SK-MEL-5 (cell line): Measurements from ENCODE around the gene TMEFF2. TPM values are rescaled to one million over a fixed set of nuclear protein-coding genes. Genes with fewer than 3 reads are reported as not detected.

ENCODE experiments used
- DNase-seq: peaks from one replicate; pipeline ENCODE4 v3.0.0-alpha.2; 2016; ENCODE audit warnings: low read depth, low spot score
- in situ Hi-C: cut with HindIII; loops from 2 replicates; pipeline ENCODE4 v1.10.0; 2016; ENCODE audit warnings: low sequenced_read_pairs, high pct_unique_total_duplicates, low pct_unique_long_range_greater_than_20kb
- total RNA-seq: library from RNA; depleted of rRNA; stranded (reverse); fragments of >200 nt; shearing (Covaris generic); gene quantifications from 2 replicates; pipeline ENCODE4 v1.2.3, GENCODE V29; 2014

TMEFF2 gene
- total RNA-seq, 1 experiment from 2014 or later, result 0.03 TPM

DNA sequence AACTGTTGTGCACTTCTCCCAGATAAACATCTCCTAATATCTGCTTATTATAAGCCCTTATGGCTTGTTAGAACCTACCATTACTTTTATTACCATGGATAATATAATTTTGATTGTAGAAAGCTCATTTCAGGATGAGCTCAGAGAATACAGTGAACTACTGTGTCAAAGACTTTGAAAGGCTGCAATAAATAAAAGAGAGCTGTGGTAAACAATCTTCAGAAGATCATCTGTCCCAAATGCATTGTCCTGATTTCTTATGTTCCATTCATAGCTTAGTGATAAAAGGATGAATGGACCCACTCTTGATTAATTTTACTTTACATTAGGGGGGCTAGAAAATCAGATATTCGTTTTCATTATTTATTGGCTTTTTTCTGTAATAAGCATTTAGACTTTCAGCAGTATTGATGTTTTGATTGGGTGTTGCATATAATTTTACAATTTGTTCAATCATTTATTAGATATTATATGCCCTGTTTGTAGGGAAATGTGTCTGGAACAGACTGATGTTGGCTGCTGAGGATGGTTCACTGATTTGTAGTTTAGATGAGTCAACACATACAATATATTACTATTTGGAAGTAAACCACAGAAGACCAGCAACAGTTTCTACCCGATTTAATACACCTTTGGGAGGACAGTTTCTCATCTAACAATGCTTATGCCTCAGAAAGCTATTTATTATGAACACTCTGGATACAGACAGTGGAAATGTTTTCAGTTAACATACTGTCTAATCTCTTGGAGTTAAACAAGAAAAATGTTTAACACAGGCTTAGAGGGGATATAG lies 147.2 kb downstream of the TMEFF2 start:
- in situ Hi-C loops, result no loop called here
- no peak for DNase-seq

DNA sequence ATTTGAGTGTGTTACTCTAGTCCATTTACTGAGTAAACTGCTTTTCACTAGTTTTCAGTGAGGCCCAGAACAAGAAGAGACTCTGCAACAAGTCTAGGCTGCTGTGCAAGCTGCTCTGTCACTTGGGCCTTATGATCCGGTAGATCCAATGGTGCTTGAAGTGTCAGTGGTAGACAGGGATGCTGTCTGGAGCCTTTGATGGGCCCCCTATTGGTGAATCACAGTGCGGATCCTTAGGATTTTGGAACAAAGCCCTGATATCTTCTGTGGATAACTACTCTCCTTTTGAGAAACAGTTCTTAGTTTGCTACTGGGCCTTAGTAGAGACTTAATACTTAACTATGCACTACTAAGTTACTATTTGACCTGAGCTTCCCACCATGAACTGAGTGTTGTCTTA lies 150.2 kb downstream of the TMEFF2 start:
- DNase-seq, result no peak
- in situ Hi-C loops, result no loop called here

DNA sequence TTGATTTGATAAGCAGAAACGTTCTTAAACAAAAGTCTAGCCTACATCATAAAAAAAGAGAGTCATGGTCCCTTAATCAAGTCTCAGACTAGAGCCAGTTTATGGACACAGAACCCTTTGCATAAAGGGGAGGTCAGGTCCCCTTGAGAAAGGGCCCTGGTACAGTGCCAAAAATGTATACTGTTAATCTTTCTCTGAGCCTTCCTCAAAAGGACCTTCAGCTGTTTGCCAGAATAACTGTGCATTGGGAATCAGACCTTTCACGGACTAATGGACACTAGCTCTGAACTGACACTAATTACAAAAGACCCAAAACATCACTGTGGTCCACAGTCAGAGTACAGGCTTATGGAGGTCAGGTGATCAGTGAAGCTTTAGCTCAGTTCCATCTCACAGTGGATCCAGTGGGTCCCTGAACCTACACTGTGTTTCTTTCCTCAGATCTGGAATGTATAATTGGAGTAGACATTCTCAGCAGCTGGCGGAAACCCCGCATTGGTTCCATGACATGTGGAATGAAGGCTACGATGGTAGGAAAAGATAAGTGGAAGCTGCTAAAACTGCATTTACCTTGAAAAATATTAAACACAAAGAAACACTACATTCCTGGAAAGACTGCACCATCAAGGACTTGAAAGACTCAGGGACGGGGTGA lies 151.4 kb downstream of the TMEFF2 start:
- in situ Hi-C loops, result no loop called here

DNA sequence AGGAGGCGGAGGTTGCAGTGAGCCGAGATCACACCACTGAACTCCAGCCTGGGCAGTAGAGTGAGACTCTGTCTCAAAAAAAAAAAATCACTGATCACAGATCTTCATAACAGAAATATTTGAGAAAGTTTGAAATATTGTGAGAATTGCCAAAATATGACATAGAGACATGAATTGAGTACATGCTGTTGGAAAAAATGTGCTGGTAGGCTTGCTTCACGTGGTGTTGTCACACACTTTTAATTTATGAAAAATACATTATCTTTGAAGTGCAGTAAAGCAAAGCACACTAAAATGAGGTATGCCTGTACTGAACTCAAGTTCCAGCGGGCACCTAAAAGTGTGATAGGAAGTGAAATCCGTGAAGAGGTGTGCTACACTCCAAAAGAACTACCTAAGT lies 152.6 kb downstream of the TMEFF2 start:
- in situ Hi-C loops, result no loop called here
- no peak for DNase-seq

More for the DNA sequence above, 151.4 kb downstream of the TMEFF2 start:
- no peak for DNase-seq

DNA sequence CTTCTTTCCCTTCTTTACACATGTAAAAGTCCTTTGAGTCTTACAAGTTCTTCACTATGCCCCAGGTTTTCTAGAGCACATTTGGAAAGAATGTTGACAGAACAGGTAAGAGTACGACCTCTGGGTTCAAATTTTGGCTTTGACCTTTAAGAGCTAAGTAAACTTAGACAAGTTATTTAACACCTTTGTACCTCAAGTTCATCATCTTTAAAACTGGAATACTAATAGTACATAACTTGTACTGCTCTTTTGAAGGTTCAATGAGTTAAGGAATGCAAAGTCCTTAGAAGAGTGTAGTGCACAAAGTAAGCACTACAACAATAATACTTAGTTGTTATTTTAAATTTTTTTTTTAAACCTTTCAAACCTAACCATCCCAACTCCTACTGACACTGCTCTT lies 156.6 kb downstream of the TMEFF2 start:
- in situ Hi-C loops, result no loop called here

DNA sequence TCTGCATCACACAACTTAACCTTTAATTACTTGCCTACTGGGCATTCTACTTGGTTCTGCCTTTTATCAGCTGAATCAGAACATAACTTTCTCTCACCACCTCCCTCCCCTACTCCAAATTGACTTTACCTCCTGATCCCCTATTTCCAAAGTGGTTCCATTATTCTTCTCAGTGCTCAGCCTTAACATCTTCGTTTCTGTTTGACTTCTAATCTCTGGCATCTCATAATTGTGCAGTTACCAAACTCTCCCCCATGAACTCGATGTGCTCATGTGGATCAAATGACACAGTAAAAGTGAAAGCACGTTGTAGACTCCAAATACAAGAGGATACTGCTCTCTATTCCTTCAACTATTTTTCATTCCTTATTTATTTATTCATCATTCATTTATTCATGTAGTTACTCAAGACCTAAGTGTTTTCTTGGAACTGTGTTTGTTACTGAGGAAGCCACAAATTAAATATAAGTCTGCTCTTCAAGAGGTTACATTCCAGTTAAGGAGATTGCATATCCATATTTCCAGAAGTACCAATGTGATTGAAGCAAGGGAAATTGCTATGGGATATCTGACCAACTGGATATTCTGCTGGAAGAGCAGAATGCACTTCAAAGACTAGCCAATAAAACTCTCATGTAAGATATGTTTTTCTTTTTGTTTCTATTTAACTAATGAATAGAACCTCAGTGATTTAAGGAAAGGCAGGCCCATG lies 158.8 kb downstream of the TMEFF2 start:
- in situ Hi-C loops, result no loop called here
- DNase-seq, result no peak

More for the DNA sequence above, 156.6 kb downstream of the TMEFF2 start:
- no peak for DNase-seq

DNA sequence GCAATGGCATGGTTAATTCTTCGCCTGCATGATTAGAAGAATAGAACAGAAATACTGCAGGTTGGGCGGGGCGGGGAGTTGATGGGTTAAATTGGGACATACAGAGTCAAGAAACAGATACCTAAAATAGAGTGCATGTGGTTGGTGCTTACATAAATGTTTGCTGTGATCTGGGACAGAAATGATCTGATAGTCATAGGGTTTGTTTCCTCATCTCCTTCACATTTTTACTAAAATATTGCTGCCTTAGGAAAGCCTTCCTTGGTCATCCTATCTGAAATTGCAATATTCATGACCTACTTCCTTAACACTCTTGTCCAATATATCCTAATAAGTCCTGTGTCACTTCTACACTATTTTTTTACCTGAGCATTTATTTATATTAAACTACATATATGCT lies 163.9 kb downstream of the TMEFF2 start:
- DNase-seq, result no peak
- in situ Hi-C loops, result no loop called here

DNA sequence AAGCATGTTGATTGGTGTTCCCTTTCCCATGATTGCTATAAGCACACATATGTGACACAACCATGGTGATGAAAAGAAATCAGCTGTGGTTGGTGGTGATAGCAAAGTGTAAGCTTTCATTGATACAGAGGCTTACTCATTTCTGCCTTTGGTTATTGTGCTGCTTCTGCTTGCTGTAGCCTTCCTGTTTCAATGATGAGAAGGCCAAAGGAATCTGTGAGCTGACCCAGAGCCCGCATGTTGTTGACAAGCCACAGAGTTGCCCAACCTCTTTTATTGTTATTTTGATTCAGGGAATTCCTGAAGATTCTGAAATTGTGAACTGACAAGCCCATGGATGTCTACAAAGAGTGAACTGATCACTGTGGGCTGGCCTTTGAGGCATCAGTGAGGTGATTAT lies 164.4 kb downstream of the TMEFF2 start:
- no peak for DNase-seq
- in situ Hi-C loops, result no loop called here

DNA sequence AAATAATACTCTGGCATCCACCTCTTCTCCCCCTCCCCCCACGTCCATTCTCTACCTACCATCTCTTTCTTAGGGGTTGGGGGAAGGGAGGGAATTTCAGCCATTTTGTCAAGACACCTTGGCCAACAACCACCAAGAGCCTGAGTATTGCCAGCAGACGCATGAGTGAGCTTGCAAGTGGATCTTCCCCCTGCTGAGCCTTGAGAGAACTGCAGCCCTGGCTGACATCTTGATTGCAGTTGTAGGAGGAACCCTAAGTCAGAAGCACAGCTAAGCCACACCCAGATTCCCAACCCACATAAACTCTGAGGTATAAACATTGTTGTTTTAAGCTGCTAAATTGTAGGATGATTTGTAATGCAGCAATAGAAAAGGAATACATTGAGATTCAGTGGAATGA lies 165.6 kb downstream of the TMEFF2 start:
- DNase-seq, result peak; percentile 56
- in situ Hi-C loops, result no loop called here

DNA sequence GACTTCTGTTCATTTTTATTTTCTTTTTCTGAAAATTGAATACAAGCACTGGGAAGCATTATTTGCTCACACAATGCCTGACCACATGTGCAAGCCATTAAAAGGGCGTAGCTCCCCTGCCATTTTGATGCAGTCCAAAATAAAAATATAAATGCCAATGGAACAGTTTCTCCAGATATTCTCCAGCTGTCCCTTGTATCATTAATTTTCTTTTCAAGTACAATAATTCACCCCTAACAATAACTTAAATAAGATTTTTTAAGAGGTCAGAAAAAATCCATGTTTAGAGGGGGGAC lies 168.0 kb downstream of the TMEFF2 start:
- in situ Hi-C loops, result no loop called here
- no peak for DNase-seq

DNA sequence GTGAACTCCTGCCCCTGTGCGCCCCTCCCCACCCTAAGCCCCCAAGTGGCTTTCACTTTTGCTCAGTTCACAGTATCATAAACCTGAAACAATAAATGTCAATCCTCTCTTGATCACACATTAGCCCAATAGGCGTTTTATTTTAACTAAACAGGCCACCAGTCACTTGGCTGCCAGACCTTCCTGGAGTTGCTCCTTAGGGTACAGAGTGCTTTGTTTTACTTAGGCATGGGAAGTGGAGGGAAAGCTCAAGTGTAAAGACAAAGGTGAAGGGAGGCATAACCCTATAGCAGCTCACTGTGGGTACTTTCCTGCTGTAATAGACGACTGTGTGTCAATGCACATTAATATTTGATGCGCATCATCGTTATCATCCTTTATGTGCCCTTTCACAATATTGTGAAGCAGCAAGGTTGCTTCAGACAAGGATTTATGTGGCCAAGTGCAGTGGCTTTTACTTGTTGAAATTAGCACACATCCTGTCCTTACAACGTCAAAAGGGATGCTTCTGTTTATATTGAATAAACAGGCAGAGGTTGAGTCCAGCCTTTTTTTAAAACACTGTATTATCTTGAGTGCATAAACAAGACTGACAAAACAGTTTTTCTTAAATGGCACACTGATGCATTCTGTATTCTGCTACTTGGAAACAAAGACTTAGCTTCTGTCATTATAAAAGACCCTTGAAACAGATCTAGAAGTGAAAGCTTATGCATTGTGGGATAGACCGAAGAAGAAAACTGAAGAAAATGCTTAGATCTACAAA lies 168.5 kb downstream of the TMEFF2 start:
- no peak for DNase-seq
- in situ Hi-C loops, result no loop called here

DNA sequence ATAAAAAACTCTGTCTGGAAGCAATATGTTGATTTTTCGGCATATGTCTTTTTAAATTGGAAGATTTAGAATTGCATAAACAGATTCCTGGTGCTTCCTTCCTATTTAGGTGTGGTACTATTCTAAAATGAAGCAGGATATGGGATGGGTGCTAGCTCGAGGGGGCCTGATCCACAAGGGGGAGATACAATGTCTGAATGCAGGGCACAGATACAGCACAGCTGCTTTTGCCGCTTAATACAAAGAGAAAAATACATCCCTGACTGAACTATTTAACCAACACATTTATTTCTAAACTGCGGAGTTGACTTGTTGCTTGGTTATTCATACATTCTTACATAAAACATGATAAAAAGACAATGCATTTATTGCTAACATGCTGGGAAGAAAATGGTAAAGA lies 169.1 kb downstream of the TMEFF2 start:
- in situ Hi-C loops, result no loop called here
- DNase-seq, result no peak

DNA sequence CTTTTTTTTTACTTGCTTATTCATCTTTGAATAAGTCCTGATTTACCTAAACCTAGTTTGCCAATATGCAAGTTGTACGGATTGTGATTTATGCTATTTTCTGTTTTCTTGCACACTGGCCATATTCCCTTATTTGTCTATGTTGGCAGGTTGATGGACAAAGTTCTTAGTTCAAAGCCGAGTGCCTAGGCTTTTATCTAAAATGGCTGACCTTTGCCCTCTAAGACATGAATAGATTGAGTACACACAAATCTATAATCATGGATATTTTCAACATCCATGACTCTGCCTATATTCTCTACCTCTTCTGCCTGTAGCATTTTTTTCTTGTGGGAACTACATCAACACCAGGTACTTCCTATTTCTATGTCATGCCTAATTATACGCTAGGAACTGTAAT lies 171.7 kb downstream of the TMEFF2 start:
- in situ Hi-C loops, result no loop called here
- DNase-seq, result no peak

DNA sequence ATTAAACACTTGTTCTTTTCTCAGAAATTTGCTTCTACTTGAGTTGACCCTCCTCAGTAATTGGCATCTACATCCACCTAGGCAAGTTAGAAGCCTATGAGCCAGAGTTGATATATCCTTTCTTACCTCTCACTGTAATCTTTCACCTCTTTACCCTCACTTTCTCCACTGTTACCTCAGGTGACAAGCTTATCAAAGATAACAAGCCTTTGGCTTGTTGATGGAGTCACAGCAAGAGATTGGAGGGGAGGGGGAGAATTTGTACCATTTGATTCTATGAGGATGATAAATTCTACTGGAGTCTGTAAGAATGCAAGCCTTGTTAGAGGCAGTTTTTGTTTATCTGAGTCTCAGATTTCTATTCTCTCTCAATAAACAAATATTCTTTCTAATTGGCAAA lies 176.9 kb downstream of the TMEFF2 start:
- no peak for DNase-seq

DNA sequence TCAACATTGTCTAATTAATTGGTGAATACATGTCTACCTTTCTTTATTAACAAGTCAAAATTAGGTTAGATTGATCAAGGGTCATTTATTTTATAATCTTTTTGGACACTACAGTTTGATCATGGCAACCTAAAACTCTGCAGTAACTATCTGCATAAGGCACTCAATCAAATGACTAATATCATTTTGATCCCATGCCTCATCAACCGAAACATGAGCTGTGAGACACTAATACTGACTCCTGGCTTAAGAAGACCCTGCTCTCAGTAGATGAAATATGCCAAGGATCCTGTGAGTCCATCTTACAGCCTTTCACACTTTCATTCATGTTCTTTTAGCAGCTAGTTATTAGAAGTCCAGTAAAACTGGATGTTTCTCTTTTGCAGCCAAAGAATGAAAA lies 178.5 kb downstream of the TMEFF2 start:
- in situ Hi-C loops, result no loop called here
- DNase-seq, result no peak

More for the DNA sequence above, 176.9 kb downstream of the TMEFF2 start:
- in situ Hi-C loops, result no loop called here

DNA sequence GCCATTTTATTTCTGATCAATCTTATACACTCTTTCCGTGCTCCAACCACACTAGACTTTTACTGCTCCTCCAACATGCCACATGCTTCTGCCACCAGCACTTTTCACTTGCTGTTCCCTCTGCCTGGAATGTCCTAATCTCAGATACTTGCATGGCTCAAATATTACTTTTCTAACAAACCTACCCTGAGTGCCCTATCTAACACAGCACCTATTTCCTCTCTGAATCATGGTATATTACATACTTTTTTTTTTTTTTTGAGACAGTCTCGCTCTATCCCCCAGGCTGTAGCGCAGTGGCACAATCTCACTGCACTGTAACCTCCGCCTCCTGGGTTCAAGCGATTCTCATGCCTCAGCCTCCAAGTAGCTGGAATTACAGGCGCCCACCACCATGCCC lies 181.5 kb downstream of the TMEFF2 start:
- DNase-seq, result no peak
- in situ Hi-C loops, result no loop called here

DNA sequence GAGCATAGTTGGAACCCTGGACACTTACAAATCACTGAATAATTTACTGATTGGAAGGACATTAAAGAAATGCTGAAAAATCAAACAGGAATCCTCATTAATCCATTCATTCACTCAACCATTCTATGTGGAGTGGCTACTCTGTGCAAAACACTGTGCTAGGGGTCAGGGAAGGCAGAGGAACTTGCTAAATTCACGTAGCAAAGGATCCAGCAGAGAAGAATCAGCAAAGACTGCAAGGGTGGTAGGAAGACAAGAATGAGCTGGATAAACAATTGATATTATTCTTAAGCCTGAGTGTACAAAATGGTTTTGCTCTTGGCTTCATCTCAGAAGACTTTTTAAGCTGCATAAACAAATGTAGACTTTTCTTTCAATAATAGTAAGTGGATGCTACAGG lies 183.5 kb downstream of the TMEFF2 start:
- no peak for DNase-seq
- in situ Hi-C loops, result no loop called here

DNA sequence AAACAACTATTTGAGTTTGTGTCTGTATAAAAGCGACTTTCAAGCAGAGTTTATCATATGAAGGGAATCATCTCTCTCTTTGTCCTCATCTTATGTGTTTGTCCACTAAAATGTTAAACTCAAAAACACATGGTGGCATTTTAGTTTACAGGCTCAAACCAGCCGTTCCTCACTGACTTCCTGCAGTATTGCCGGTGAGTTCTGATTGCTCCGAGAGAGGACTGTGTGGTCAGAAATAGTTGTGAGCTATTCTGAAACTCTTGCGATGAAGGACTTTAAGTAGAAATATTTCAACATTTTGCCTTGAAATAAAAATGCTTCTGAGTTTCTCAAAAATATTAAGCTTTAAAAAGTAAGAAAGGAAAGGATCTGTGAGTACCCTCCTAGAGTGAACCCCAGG lies 184.7 kb downstream of the TMEFF2 start:
- DNase-seq, result no peak
- in situ Hi-C loops, result no loop called here
